Calu3 (cell line): Measurements from ENCODE around the gene ARHGAP32. TPM values are rescaled to one million over a fixed set of nuclear protein-coding genes. Genes with fewer than 3 reads are reported as not detected.

Experiments used
- BruUV-seq: library from RNA; stranded (reverse); fragments of 400-500 nt; replicated peaks from 2 replicates; lab custom pipeline; 2021; lab: Mats Ljungman, UMichigan
- CTCF ChIA-PET: fragments of 300-600 bp; sonication (Branson Sonifier 250); formaldehyde crosslinking; loops from one replicate; lab custom pipeline; 2022; ENCODE audit warnings: antibody characterized with exemption; lab: Charles Lee
- DNase-seq: peaks from one replicate; pipeline ENCODE4 v3.0.0; 2022
- H3K27ac Mint-ChIP-seq: one replicate; pipeline ENCODE4 v1.8.0; 2022; ENCODE audit warnings: mixed read lengths; ENCODE audit not compliant: unreplicated experiment
- H3K27me3 Mint-ChIP-seq: one replicate; pipeline ENCODE4 v1.8.0; 2022; ENCODE audit warnings: mixed read lengths; ENCODE audit not compliant: unreplicated experiment
- H3K36me3 Mint-ChIP-seq: one replicate; pipeline ENCODE4 v1.8.0; 2022; ENCODE audit warnings: mild to moderate bottlenecking, moderate library complexity, mixed read lengths; ENCODE audit not compliant: insufficient read depth, unreplicated experiment
- H3K4me1 Mint-ChIP-seq: one replicate; pipeline ENCODE4 v1.8.0; 2022; ENCODE audit warnings: mild to moderate bottlenecking, low read depth, mixed read lengths; ENCODE audit not compliant: unreplicated experiment
- H3K4me3 Mint-ChIP-seq: one replicate; pipeline ENCODE4 v1.8.0; 2022; ENCODE audit warnings: mild to moderate bottlenecking, low read depth, moderate library complexity, mixed read lengths; ENCODE audit not compliant: unreplicated experiment
- H3K9me3 Mint-ChIP-seq: one replicate; pipeline ENCODE4 v1.8.0; 2022; ENCODE audit warnings: low read depth, mixed read lengths; ENCODE audit not compliant: unreplicated experiment
- CTCF ChIP-seq: fragments of 200-600 bp; IDR thresholded peaks from one replicate; pipeline ENCODE4 v1.8.0; 2022; ENCODE audit warnings: antibody characterized with exemption; ENCODE audit not compliant: unreplicated experiment
- intact Hi-C: fragments of 100-400 bp; cut with micrococcal nuclease; formaldehyde crosslinking; loops from one replicate; pipeline ENCODE4 v1.10.0; 2022; ENCODE audit not compliant: unreplicated experiment
- total RNA-seq: library from RNA; stranded (reverse); gene quantifications from 2 replicates; pipeline ENCODE4 v1.2.3, GENCODE V29; 2022

The ARHGAP32 gene
- total RNA-seq, 1 experiment from 2014 or later: 40.1 TPM

- no peaks in the 10 kb centered on the region for H3K36me3 Mint-ChIP-seq
- no peaks in the 10 kb centered on the region for H3K4me1 Mint-ChIP-seq
- no peak overlapping the region for H3K27ac Mint-ChIP-seq
- intact Hi-C loops: no loop called here
- BruUV-seq: no TSS peak
- no peak for DNase-seq
- H3K9me3 Mint-ChIP-seq: no peaks in the 10 kb centered on the region
- TF ChIP-seq CTCF: no peak
- H3K27me3 Mint-ChIP-seq: peaks cover 27% of the 10 kb centered on the region
- CTCF ChIA-PET: no interaction called here
- no peak overlapping the region for H3K4me3 Mint-ChIP-seq
Observed at GRCh38 chr11:128936606-128937251, 255.4 kb downstream of the ARHGAP32 start.

GRCh38 chr11:128934926-128935325 is 257.2 kb downstream of the ARHGAP32 start:
- Mint-ChIP-seq H3K4me1 (peaks cover under 1% of the 10 kb centered on the region), H3K9me3 (no peaks in the 10 kb centered on the region), H3K27ac (no peak overlapping the region), H3K27me3 (peaks cover 27% of the 10 kb centered on the region), H3K36me3 (no peaks in the 10 kb centered on the region), H3K4me3 (no peak overlapping the region)
- no peak for TF ChIP-seq CTCF
- CTCF ChIA-PET: interaction anchor here (0.9 kb wide), 1 partner anchor 29 kb away, joined by 3 read pairs; no protein-coding TSS in a partner anchor
- intact Hi-C loops: no loop called here
- BruUV-seq: no TSS peak
- no peak for DNase-seq

GRCh38 chr11:128934351-128934750 is 257.8 kb downstream of the ARHGAP32 start:
- Mint-ChIP-seq H3K27ac (no peak overlapping the region), H3K27me3 (peaks cover 33% of the 10 kb centered on the region), H3K4me3 (no peak overlapping the region), H3K9me3 (no peaks in the 10 kb centered on the region), H3K36me3 (no peaks in the 10 kb centered on the region), H3K4me1 (peaks cover 6% of the 10 kb centered on the region)
- no TSS peak for BruUV-seq
- no peak for TF ChIP-seq CTCF
- CTCF ChIA-PET: interaction anchor here (0.9 kb wide), 1 partner anchor 29 kb away, joined by 3 read pairs; no protein-coding TSS in a partner anchor
- intact Hi-C loops: no loop called here
- DNase-seq: no peak

- no peaks in the 10 kb centered on the region for H3K36me3 Mint-ChIP-seq
- no TSS peak for BruUV-seq
- DNase-seq: no peak
- H3K27me3 Mint-ChIP-seq: peaks cover 36% of the 10 kb centered on the region
- H3K9me3 Mint-ChIP-seq: no peaks in the 10 kb centered on the region
- no peak overlapping the region for H3K4me3 Mint-ChIP-seq
- CTCF ChIA-PET: no interaction called here
- no peak for TF ChIP-seq CTCF
- H3K27ac Mint-ChIP-seq: no peak overlapping the region
- intact Hi-C loops: no loop called here
- peaks cover 10% of the 10 kb centered on the region for H3K4me1 Mint-ChIP-seq
Observed at GRCh38 chr11:128933481-128934178, 258.5 kb downstream of the ARHGAP32 start.
